K562 (cell line): Measurements from ENCODE around the gene ZC3H18. TPM values are rescaled to one million over a fixed set of nuclear protein-coding genes. Genes with fewer than 3 reads are reported as not detected.

Experiments used
- ATAC-seq: fragments of 200-7000 bp; cut with Tn5 transposase; 3 replicates; pipeline ENCODE4 v1.9.1; 2020; ENCODE audit warnings: moderate library complexity
- BruUV-seq: library from RNA; stranded (reverse); fragments of 400-500 nt; replicated peaks from 2 replicates; lab custom pipeline; 2021; lab: Mats Ljungman, UMichigan
- CTCF ChIA-PET: fragments of 300-600 bp; formaldehyde crosslinking; extraction: SDS; loops from one replicate; lab custom pipeline; 2021; ENCODE audit warnings: low intra/inter-chr PET ratio; lab: Yijun Ruan, JAX
- POLR2A ChIA-PET: fragments of 300-600, 350-650 bp; sonication (Branson Sonifier 250); formaldehyde crosslinking; extraction: SDS; loops from one replicate; lab custom pipeline; 2021; ENCODE audit warnings: antibody characterized with exemption, inconsistent platforms; lab: Yijun Ruan, JAX
- DNase-seq, 4 experiments: peaks; one replicate each; pipeline versions ENCODE4 v3.0.0 to v3.0.0-alpha.2; 2011 to 2018; ENCODE audit warnings: low spot score in 3 of 4, mixed read lengths in 3 of 4; ENCODE audit errors: extremely low read depth in 1 of 4
- FAIRE-seq: peaks from 2 replicates; lab custom pipeline; 2011; peaks lifted over from hg19 to GRCh38; lab: Jason Lieb, UNC
- H2AFZ ChIP-seq: 2 replicates; pipeline ENCODE4 v1.6.0; 2011; ENCODE audit warnings: low read depth, low read length, control low read depth, inconsistent platforms
- H3K27ac ChIP-seq: fragments of 200-600 bp; 3 replicates; pipeline ENCODE4 v1.8.0; 2011; ENCODE audit warnings: low read depth, mild to moderate bottlenecking, control low read depth, inconsistent platforms, low read length, moderate library complexity, mixed read lengths; ENCODE audit errors: extremely low read depth
- H3K27me3 ChIP-seq, 2 experiments: fragments of 300-600 bp in 1 of 2; 2 replicates in 1 of 2; 3 replicates in 1 of 2; pipeline versions ENCODE4 v1.6.0 to v1.8.0; 2011; ENCODE audit warnings: inconsistent platforms in 2 of 2, low read length in 2 of 2, mild to moderate bottlenecking in 1 of 2, mixed read lengths in 1 of 2, moderate library complexity in 1 of 2; ENCODE audit not compliant: control insufficient read depth in 2 of 2, insufficient read depth in 2 of 2
- H3K36me3 ChIP-seq: fragments of 300-600 bp; 3 replicates; pipeline ENCODE4 v1.8.0; 2011; ENCODE audit warnings: mild to moderate bottlenecking, low read length, inconsistent platforms; ENCODE audit not compliant: control insufficient read depth, insufficient read depth
- H3K4me1 ChIP-seq, 2 experiments: fragments of 200-600 bp in 1 of 2; replicated peaks in 1 of 2; 2 replicates in 1 of 2; 3 replicates in 1 of 2; pipeline versions ENCODE4 v1.5.1 to v1.8.0; 2011; ENCODE audit warnings: inconsistent platforms in 2 of 2, low read length in 2 of 2, mild to moderate bottlenecking in 1 of 2, mixed read lengths in 1 of 2, moderate library complexity in 1 of 2; ENCODE audit not compliant: control insufficient read depth in 2 of 2, insufficient read depth in 2 of 2
- H3K4me2 ChIP-seq: 2 replicates; pipeline ENCODE4 v1.6.1; 2011; ENCODE audit warnings: low read length, control low read depth, inconsistent platforms, mixed read lengths; ENCODE audit not compliant: insufficient read depth
- H3K4me3 ChIP-seq: fragments of 200-600 bp; sonication (generic), shearing (Covaris generic); 2 replicates; pipeline ENCODE4 v1.5.1; 2016; ENCODE audit warnings: control low read depth, inconsistent platforms
- H3K79me2 ChIP-seq: fragments of 200-600 bp; 3 replicates; pipeline ENCODE4 v1.8.0; 2011; ENCODE audit warnings: low read length, inconsistent platforms; ENCODE audit not compliant: control insufficient read depth, insufficient read depth
- H3K9ac ChIP-seq, 2 experiments: 2 replicates each; pipeline versions ENCODE4 v1.6.0 to v1.6.1; 2011; ENCODE audit warnings: low read depth in 2 of 2, low read length in 2 of 2, control low read depth in 1 of 2, inconsistent platforms in 1 of 2, mild to moderate bottlenecking in 1 of 2, mixed read lengths in 1 of 2; ENCODE audit not compliant: insufficient read depth in 1 of 2
- H3K9me1 ChIP-seq: one replicate; pipeline ENCODE4 v1.6.0; 2011; ENCODE audit warnings: inconsistent platforms, mild to moderate bottlenecking, low read length, moderate library complexity; ENCODE audit not compliant: control insufficient read depth, insufficient read depth
- H3K9me3 ChIP-seq: replicated peaks from 2 replicates; pipeline ENCODE4 v1.5.1; 2011; ENCODE audit warnings: low read depth, low read length, inconsistent platforms; ENCODE audit not compliant: control insufficient read depth, insufficient read depth
- H4K20me1 ChIP-seq: replicated peaks from 2 replicates; pipeline ENCODE4 v1.6.1; 2011; ENCODE audit warnings: low read length, inconsistent platforms, mixed read lengths; ENCODE audit not compliant: control insufficient read depth, insufficient read depth
- POLR2G ChIP-seq: fragments of 200-400 bp; formaldehyde crosslinking; IDR thresholded peaks from 2 replicates; pipeline ENCODE4 v1.6.1; 2017; ENCODE audit warnings: low read depth, mild to moderate bottlenecking, antibody characterized with exemption, low read length, moderate library complexity
- POLR2H ChIP-seq: IDR thresholded peaks from 2 replicates; pipeline ENCODE4 v1.6.1; 2016; ENCODE audit warnings: missing genetic modification characterization, low read depth, mild to moderate bottlenecking, control low read depth, missing compliant biosample characterization, moderate library complexity
- ZBTB33 ChIP-seq: sonication (generic); formaldehyde crosslinking; IDR thresholded peaks from 2 replicates; pipeline ENCODE4 v1.8.1; 2023; ENCODE audit warnings: mild to moderate bottlenecking, missing genetic modification reagents
- ZBTB7A ChIP-seq: IDR thresholded peaks from 2 replicates; pipeline ENCODE4 v1.6.1; 2011; ENCODE audit warnings: low read depth, mild to moderate bottlenecking, low read length, moderate library complexity, borderline replicate concordance; ENCODE audit not compliant: control insufficient read depth
- ZEB2 ChIP-seq: fragments of 450-650 bp; IDR thresholded peaks from 2 replicates; pipeline ENCODE4 v1.6.1; 2016
- ZNF263 ChIP-seq: sonication (generic); formaldehyde crosslinking; IDR thresholded peaks from 2 replicates; pipeline ENCODE4 v1.8.0; 2022; ENCODE audit warnings: mild to moderate bottlenecking, missing genetic modification reagents, borderline replicate concordance
- ZNF668 ChIP-seq: fragments of 250-450 bp; sonication (Bioruptor Pico); IDR thresholded peaks from 2 replicates; pipeline ENCODE4 v1.8.0; 2022; ENCODE audit warnings: mild to moderate bottlenecking, inconsistent platforms
- WGBS: fragments of 100-300 bp; shearing (Covaris generic); methylation state at CpG from one replicate; pipeline ENCODE4 v1.1.6; 2016; ENCODE audit warnings: low coverage, mixed read lengths; ENCODE audit not compliant: insufficient coverage; ENCODE audit errors: missing lambda C conversion rate; 5-methylcytosine and 5-hydroxymethylcytosine counted together
- in situ Hi-C: fragments of 300-500 bp; cut with MboI; formaldehyde crosslinking; loops from 4 replicates; pipeline ENCODE4 v1.15.0; 2018; ENCODE audit warnings: inconsistent platforms, mixed read lengths
- intact Hi-C: fragments of 100-400 bp; cut with micrococcal nuclease; formaldehyde crosslinking; loops from 2 replicates; pipeline ENCODE4 v1.14.2; 2022
- polyA plus RNA-seq, 8 experiments: library from polyadenylated mRNA; depleted of rRNA in 4 of 8; stranded (reverse) in 5 of 8; unstranded in 3 of 8; fragments of >200 nt; fragmentation: Nextera tagmentation in 2 of 8; fragmentation: Illumina TruSeq in 1 of 8; extraction: Ambion mirVana in 2 of 8; extraction: Trizol in 1 of 8; gene quantifications; 2 replicates each; pipeline versions ENCODE4 v1.2.1 to v1.2.3, GENCODE V29; 2011 to 2014; ENCODE audit warnings: inconsistent platforms in 1 of 8, missing spikeins in 1 of 8
- total RNA-seq, 7 experiments: library from RNA; depleted of rRNA in 6 of 7; stranded (reverse); fragments of >200 nt in 6 of 7; fragmentation: Illumina TruSeq in 2 of 7; extraction: Trizol in 2 of 7; gene quantifications; 2 replicates each; pipeline versions ENCODE4 v1.2.1 to v1.2.3, GENCODE V29; 2011 to 2021; ENCODE audit warnings: low replicate concordance in 1 of 7

Gene ZC3H18
- total and polyA plus RNA-seq, 9 of the 15 experiments (the other 6 are each of a cell fraction or from before 2014, with no cell fraction given): 1.7 to 88.7 (median 26.9) TPM

GRCh38 chr16:88642881-88643643, 72.9 kb downstream of the ZC3H18 start:
- Histone ChIP-seq H4K20me1 (peaks cover 5% of the 10 kb centered on the region; the same call in 1 of the 2 replicates), H3K9ac (no peak overlapping the region), H3K79me2 (0 out of 3 replicates have a peak, but pooled peaks cover 1% of the 10 kb centered on the region), H3K4me2 (no peak overlapping the region), H3K9me1 (no peaks in the 10 kb centered on the region), H3K36me3 (peaks cover 26% of the 10 kb centered on the region; the same call in 1 of the 3 replicates), H3K4me1 (peaks cover 0 to 85% of the 10 kb centered on the region in 2 experiments; a peak in 3 of 5 replicates), H3K27me3 (peaks cover 13 to 18% of the 10 kb centered on the region in 2 experiments; a peak in 3 of 5 replicates), H3K9me3 (no peaks in the 10 kb centered on the region), H2AFZ (no peak overlapping the region), H3K4me3 (no peak overlapping the region), H3K27ac (no peak overlapping the region)
- DNase-seq (no peak), ATAC-seq (no peak), FAIRE-seq (no peak)
- 89% methylated on average over 41 of the region's 58 CpGs for WGBS
- CTCF ChIA-PET: no interaction called here
- no TSS peak for BruUV-seq
- POLR2A ChIA-PET: interaction anchor here (0.6 kb wide), 1 partner anchor 38 kb away, joined by 3 read pairs; no protein-coding TSS in a partner anchor
- peak; percentile 49 for TF ChIP-seq ZBTB33 (CRISPR knock-in tag)
- no peak for TF ChIP-seq ZNF668 (CRISPR knock-in tag)
- peak; percentile 6; the same call in 1 of the 2 replicates for TF ChIP-seq POLR2G
- TF ChIP-seq ZNF263 (CRISPR knock-in tag): peak; percentile 79
- 0 out of 2 replicates have a peak, but pooled peaks have one; percentile 13 for TF ChIP-seq ZBTB7A
- TF ChIP-seq ZEB2: 0 out of 2 replicates have a peak, but pooled peaks have one; percentile 31
- no peak for TF ChIP-seq POLR2H (tag)
- intact Hi-C loops: no loop called here
- in situ Hi-C loops: no loop called here
